ENCODE results near the gene KLF15.

KLF15 gene

GRCh38 chr3:126357295-126358037 is at the start of gene KLF15:
TSS of gene KLF15 (minus strand) at chr3:126357408. CDS start at chr3:126352922, 4,486 bp downstream.
- H3K36me3 ChIP-seq (ENCODE audit: control insufficient read depth, insufficient read depth, low read length): no peaks in the 10 kb centered on the region
- H3K27me3 ChIP-seq (ENCODE audit: control insufficient read depth, insufficient read depth, low read length): peaks cover 29% of the 10 kb centered on the region
- peak within 1 kb of the TSS; percentile 90 for H3K4me3 ChIP-seq (ENCODE audit: low read depth, low read length)
- no peak within 1 kb of the TSS for H3K27ac ChIP-seq (ENCODE audit: low read depth, low read length)
- peaks cover 27% of the 10 kb centered on the region for H3K4me1 ChIP-seq (ENCODE audit: control insufficient read depth, insufficient read depth, low read length)
- H3K9ac ChIP-seq (ENCODE audit: low read length): peak within 1 kb of the TSS; percentile 76
- H3K9me3 ChIP-seq (ENCODE audit: control insufficient read depth, insufficient read depth, low read depth, low read length): no peaks in the 10 kb centered on the region

- H3K27me3 ChIP-seq (ENCODE audit: control insufficient read depth, insufficient read depth, low read length): no peaks in the 10 kb centered on the region
- H3K9me3 ChIP-seq (ENCODE audit: control insufficient read depth, insufficient read depth, low read depth, low read length): no peaks in the 10 kb centered on the region
- H3K9ac ChIP-seq (ENCODE audit: low read length): no peak overlapping the region
- H3K27ac ChIP-seq (ENCODE audit: low read depth, low read length): no peak overlapping the region
- H3K36me3 ChIP-seq (ENCODE audit: control insufficient read depth, insufficient read depth, low read length): no peaks in the 10 kb centered on the region
- no peak overlapping the region for H3K4me3 ChIP-seq (ENCODE audit: low read depth, low read length)
- peaks cover 7% of the 10 kb centered on the region for H3K4me1 ChIP-seq (ENCODE audit: control insufficient read depth, insufficient read depth, low read length)
These were observed 49.4 kb upstream of the KLF15 start for GRCh38 chr3:126406389-126407296.

- Histone ChIP-seq H3K9me3 (ENCODE audit: control insufficient read depth, insufficient read depth, low read depth, low read length) (no peaks in the 10 kb centered on the region), H3K9ac (ENCODE audit: low read length) (no peak overlapping the region), H3K4me1 (ENCODE audit: control insufficient read depth, insufficient read depth, low read length) (peaks cover 7% of the 10 kb centered on the region), H3K36me3 (ENCODE audit: control insufficient read depth, insufficient read depth, low read length) (no peaks in the 10 kb centered on the region), H3K27ac (ENCODE audit: low read depth, low read length) (no peak overlapping the region), H3K4me3 (ENCODE audit: low read depth, low read length) (no peak overlapping the region), H3K27me3 (ENCODE audit: control insufficient read depth, insufficient read depth, low read length) (no peaks in the 10 kb centered on the region)
These were observed 45.6 kb upstream of the KLF15 start for GRCh38 chr3:126402666-126403302.

- Histone ChIP-seq H3K27ac (ENCODE audit: low read depth, low read length) (no peak overlapping the region), H3K9ac (ENCODE audit: low read length) (no peak overlapping the region), H3K4me3 (ENCODE audit: low read depth, low read length) (no peak overlapping the region), H3K4me1 (ENCODE audit: control insufficient read depth, insufficient read depth, low read length) (peaks cover 7% of the 10 kb centered on the region), H3K36me3 (ENCODE audit: control insufficient read depth, insufficient read depth, low read length) (no peaks in the 10 kb centered on the region), H3K27me3 (ENCODE audit: control insufficient read depth, insufficient read depth, low read length) (no peaks in the 10 kb centered on the region), H3K9me3 (ENCODE audit: control insufficient read depth, insufficient read depth, low read depth, low read length) (no peaks in the 10 kb centered on the region)
These were observed 45.0 kb upstream of the KLF15 start for GRCh38 chr3:126402178-126402577.

GRCh38 chr3:126401611-126402160 is 44.5 kb upstream of the KLF15 start:
- no peak overlapping the region for H3K9ac ChIP-seq (ENCODE audit: low read length)
- no peak overlapping the region for H3K4me3 ChIP-seq (ENCODE audit: low read depth, low read length)
- no peaks in the 10 kb centered on the region for H3K36me3 ChIP-seq (ENCODE audit: control insufficient read depth, insufficient read depth, low read length)
- H3K4me1 ChIP-seq (ENCODE audit: control insufficient read depth, insufficient read depth, low read length): peaks cover 7% of the 10 kb centered on the region
- H3K27ac ChIP-seq (ENCODE audit: low read depth, low read length): no peak overlapping the region
- H3K27me3 ChIP-seq (ENCODE audit: control insufficient read depth, insufficient read depth, low read length): no peaks in the 10 kb centered on the region
- H3K9me3 ChIP-seq (ENCODE audit: control insufficient read depth, insufficient read depth, low read depth, low read length): no peaks in the 10 kb centered on the region

GRCh38 chr3:126399756-126400155 is 42.5 kb upstream of the KLF15 start:
- Histone ChIP-seq H3K36me3 (ENCODE audit: control insufficient read depth, insufficient read depth, low read length) (no peaks in the 10 kb centered on the region), H3K27me3 (ENCODE audit: control insufficient read depth, insufficient read depth, low read length) (peaks cover 14% of the 10 kb centered on the region), H3K4me1 (ENCODE audit: control insufficient read depth, insufficient read depth, low read length) (peaks cover 7% of the 10 kb centered on the region), H3K4me3 (ENCODE audit: low read depth, low read length) (no peak overlapping the region), H3K9ac (ENCODE audit: low read length) (no peak overlapping the region), H3K9me3 (ENCODE audit: control insufficient read depth, insufficient read depth, low read depth, low read length) (no peaks in the 10 kb centered on the region), H3K27ac (ENCODE audit: low read depth, low read length) (no peak overlapping the region)

GRCh38 chr3:126399351-126399735 is 42.1 kb upstream of the KLF15 start:
- H3K27ac ChIP-seq (ENCODE audit: low read depth, low read length): no peak overlapping the region
- no peak overlapping the region for H3K9ac ChIP-seq (ENCODE audit: low read length)
- H3K27me3 ChIP-seq (ENCODE audit: control insufficient read depth, insufficient read depth, low read length): peaks cover 18% of the 10 kb centered on the region
- H3K4me3 ChIP-seq (ENCODE audit: low read depth, low read length): no peak overlapping the region
- no peaks in the 10 kb centered on the region for H3K9me3 ChIP-seq (ENCODE audit: control insufficient read depth, insufficient read depth, low read depth, low read length)
- no peaks in the 10 kb centered on the region for H3K36me3 ChIP-seq (ENCODE audit: control insufficient read depth, insufficient read depth, low read length)
- H3K4me1 ChIP-seq (ENCODE audit: control insufficient read depth, insufficient read depth, low read length): peaks cover 10% of the 10 kb centered on the region

GRCh38 chr3:126398423-126399350 is 41.5 kb upstream of the KLF15 start:
- Histone ChIP-seq H3K9ac (ENCODE audit: low read length) (no peak overlapping the region), H3K4me3 (ENCODE audit: low read depth, low read length) (no peak overlapping the region), H3K27me3 (ENCODE audit: control insufficient read depth, insufficient read depth, low read length) (peaks cover 24% of the 10 kb centered on the region), H3K9me3 (ENCODE audit: control insufficient read depth, insufficient read depth, low read depth, low read length) (no peaks in the 10 kb centered on the region), H3K27ac (ENCODE audit: low read depth, low read length) (no peak overlapping the region), H3K36me3 (ENCODE audit: control insufficient read depth, insufficient read depth, low read length) (no peaks in the 10 kb centered on the region), H3K4me1 (ENCODE audit: control insufficient read depth, insufficient read depth, low read length) (peaks cover 11% of the 10 kb centered on the region)

GRCh38 chr3:126397610-126398422 is 40.6 kb upstream of the KLF15 start:
- H3K27ac ChIP-seq (ENCODE audit: low read depth, low read length): no peak overlapping the region
- no peak overlapping the region for H3K9ac ChIP-seq (ENCODE audit: low read length)
- peaks cover 32% of the 10 kb centered on the region for H3K27me3 ChIP-seq (ENCODE audit: control insufficient read depth, insufficient read depth, low read length)
- H3K4me1 ChIP-seq (ENCODE audit: control insufficient read depth, insufficient read depth, low read length): peaks cover 11% of the 10 kb centered on the region
- H3K4me3 ChIP-seq (ENCODE audit: low read depth, low read length): no peak overlapping the region
- H3K36me3 ChIP-seq (ENCODE audit: control insufficient read depth, insufficient read depth, low read length): no peaks in the 10 kb centered on the region
- H3K9me3 ChIP-seq (ENCODE audit: control insufficient read depth, insufficient read depth, low read depth, low read length): no peaks in the 10 kb centered on the region
